COLO668 (cell line): Measurements from ENCODE around the gene NCSTN.
A peak's percentile ranks its signal among the peaks of the same experiment; 100 is the strongest.

Experiments used
- DNase-seq: peaks from one replicate; lab custom pipeline; 2025; ENCODE audit not compliant: unreplicated experiment; lab: John Stamatoyannopoulos, UW

NCSTN gene

DNA sequence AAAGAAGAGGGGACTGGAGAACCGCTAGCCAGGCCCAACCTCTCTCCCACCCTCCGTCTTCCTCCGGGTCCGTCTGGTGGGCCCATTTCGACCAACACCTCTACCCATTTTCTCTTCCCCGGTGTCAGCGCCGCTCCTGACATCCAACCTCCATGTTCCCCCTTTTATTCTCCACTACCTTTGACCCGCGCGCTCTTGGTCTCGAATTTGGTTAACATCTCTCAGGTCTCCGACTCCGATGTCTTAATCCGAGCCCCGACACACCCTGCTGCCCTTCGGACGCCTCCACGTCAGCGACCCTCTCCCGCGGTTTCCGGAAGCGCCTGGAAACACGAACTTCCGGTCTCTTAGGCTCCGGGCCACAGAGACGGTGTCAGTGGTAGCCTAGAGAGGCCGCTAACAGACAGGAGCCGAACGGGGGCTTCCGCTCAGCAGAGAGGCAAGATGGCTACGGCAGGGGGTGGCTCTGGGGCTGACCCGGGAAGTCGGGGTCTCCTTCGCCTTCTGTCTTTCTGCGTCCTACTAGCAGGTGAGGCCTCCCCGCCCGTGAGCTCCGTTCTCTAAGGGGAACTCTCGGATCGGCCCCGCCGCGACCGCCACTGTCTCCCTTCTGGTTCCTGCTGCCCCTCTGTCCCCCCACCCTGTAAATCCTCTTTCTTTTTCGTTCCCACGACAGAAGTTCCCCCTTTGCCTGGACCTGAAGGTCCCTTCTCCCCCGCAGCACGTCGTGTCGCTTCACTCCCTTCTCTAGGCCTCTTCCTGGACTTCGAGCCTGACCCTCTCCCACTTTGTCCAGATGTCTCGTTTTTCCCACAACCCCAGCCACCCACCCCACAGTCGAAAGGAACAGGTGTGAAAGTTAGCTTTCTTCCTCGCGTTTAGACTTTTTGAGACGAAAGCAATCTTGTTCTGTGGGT is at the start of gene NCSTN, which contains the start of gene COPA:
NCSTN (plus strand) TSS at position 431 of the 917 bp plus-strand sequence; CDS start at position 445, 14 bp downstream.
COPA (minus strand) TSS at position 298 of the 917 bp plus-strand sequence; CDS start at position 218, 80 bp downstream.
- peak; percentile 94 for DNase-seq

DNA sequence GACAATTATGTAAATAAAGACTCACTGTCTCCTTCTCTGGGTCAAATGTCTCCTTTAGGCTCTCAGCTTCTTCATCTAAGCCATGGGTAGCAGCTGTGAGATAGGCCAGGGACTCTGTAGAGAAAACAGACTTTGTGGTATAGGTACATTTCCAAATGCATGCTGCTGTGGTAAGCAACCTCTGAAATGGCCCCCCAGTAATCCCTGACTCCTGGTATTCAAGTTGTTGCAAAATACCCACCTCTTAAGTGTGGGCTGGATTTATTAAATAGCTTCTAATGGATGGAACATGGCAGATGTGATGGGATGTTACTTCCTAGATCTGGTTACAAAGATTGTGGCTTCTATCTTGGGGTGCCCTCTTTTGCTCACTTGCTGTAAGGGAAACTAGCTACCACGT is 47.1 kb upstream of the NCSTN start:
- DNase-seq, result no peak

DNA sequence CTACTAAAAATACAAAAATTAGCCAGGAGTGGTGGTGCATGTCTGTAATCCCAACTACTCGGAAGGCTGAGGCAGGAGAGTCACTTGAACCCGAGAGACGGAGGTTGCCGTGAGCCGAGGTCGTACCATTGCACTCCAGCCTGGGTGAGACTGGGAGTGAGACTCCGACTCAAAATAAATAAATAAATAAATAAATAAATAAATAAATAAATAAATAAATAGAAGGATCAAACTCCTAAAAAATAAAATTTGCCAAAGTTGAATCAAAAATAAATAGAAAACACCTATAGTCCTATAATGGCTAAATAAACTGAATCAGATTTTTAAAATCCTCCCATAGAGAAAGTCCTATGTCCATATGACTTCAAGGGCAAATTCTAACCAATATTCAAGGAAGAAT is 43.0 kb upstream of the NCSTN start:
- no peak for DNase-seq

DNA sequence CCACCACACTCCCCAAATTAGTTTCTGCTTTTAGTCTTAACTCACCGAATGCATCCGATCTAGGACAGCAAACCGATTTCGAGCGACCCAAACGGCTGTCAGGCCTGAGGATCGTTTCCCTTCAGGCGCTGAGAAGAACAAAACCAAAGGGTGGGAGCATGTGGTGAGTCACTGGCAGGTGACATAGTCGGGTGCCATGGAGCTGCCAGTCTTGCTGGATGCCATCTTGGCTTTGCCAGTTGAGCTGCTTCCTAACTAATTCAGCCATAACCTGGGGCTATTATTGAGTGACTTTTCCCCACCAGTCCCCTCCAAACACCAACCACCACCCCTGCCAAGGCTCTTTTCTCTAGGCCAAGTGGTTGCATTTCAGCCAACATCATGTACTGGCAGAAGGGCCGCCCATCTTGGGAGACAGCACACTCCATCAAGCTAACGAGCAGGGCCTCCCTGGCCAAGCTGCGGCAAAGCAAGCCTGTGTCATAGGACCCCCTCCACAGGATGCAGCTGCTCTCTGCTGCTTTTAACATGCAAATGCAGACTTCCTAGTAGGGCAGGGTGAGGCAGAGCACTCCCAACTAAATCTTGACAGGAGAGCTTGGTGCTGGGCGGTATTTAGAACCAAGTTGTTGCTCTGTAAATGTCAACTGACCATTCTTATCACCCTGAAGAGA is 35.9 kb upstream of the NCSTN start:
- DNase-seq, result no peak

DNA sequence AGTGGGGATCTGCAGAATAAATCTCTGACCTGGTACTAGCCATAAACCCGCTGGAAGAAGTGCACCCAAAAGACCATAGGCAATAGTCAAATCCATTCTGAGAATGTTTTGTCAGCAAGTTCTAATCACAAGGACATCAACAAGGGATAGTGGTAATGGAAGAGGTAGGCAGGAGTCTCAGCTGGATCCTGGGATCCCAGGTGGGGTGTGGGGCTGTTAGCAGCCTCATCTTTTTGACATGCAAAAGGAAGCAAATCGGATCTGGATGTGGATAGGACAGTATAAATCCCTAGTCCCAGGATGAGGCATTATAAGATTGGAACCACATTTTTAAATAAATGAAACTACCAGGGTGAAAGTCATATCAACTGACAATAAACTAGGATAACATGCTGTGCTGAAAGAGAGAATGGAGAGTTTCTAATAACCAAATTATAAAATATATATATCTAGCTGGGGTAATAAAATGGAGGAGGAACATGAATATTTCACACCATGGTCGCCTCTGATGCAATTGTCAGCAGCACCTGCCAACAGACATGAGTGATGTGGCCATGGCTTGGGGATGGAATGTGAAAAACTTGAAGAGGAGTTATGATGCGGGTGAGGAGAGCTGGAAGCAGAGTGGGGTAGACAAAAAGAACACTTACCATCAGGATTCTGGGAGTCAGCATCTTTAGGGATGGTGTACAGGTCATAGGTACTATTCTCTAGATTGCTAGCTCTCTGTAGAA is 34.6 kb upstream of the NCSTN start:
- no peak for DNase-seq

DNA sequence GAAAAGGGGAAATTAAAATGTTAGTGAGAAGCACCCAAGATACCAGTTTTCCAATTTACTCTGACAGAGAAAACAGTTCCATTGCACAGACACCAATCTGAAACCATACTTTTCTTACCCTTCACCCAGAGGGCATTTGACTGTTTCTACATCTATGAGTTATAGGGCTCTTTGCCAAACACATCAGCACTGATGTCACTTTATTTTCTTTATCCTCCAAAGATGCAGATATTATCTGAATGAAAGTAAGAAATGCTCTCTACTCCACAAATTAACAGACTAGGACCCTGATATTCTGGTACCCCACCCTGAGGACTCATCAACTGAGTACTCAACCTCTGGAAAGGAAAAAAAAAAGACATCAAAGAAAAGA is 34.0 kb upstream of the NCSTN start:
- DNase-seq, result no peak

DNA sequence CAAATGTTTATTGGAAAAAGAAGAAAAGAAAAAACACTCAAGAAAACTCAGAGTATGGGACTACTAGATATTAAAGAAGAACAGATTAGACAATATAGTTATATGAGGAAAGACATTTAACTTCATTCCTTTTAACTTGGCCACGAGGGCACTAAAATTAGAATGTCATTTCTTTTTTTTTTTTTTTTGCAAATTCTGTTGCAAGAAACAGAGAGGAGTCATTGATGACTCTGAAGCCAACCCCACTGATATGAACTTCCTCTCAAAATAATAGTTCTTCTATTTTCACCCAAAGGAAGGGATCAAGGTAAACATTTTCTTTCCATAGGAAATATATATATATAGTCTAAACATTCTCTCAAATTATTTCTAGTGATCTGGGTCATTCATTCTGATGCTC is 33.6 kb upstream of the NCSTN start:
- no peak for DNase-seq

DNA sequence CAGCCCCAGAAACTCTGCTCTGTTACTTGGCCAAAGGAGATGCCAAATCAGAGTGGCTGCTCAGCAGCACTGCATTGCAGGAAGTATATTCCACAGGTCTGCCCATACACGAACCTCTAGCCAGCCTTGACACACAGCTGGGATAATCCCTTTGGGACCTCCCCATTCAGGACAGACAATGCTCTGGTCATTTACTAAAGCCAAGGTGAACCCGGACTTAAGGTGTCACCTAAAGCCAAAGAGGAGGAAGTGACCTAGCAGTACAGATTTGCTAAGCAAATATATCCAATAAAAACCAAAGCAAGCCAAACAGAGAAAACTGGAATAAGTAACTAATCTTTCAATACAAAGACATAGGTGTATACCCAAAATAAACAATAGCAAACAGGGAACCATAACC is 27.8 kb upstream of the NCSTN start:
- DNase-seq, result no peak

DNA sequence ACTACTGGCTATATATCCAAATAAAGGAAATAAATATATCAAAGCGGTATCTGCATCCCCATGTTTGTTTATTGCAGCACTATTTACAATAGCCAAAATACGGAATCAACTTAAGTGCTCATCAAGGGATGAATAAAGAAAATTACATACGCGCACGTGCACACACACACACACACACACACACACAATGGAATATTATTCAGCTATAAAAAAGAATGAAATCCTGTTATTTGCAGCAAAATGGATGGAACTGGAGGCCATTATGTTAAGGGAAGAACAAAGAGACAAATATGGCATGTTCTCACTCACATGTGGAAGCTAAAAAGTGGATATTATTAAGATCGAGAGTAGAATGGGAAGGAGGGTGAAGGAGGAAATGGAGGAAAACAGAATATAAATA is 20.4 kb upstream of the NCSTN start:
- no peak for DNase-seq

DNA sequence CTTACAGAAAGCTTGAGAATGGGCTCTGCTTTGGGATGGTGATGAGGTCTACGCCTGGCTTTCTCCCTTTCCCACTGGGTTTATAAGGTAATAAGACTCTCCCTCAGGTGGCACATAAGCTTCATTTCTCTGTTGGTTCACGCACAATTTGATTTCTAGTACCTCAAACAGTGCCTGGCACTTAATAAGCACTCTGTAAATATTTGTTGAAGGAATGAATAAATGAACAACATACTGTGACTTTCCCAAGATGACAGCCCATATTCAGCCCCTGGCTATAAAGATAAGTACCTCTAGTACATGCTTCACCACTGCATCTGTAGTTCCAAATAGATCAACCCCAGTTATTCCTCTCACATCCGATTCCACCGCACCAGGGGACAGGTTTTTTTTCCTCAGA is 17.9 kb upstream of the NCSTN start:
- DNase-seq, result peak; percentile 75

DNA sequence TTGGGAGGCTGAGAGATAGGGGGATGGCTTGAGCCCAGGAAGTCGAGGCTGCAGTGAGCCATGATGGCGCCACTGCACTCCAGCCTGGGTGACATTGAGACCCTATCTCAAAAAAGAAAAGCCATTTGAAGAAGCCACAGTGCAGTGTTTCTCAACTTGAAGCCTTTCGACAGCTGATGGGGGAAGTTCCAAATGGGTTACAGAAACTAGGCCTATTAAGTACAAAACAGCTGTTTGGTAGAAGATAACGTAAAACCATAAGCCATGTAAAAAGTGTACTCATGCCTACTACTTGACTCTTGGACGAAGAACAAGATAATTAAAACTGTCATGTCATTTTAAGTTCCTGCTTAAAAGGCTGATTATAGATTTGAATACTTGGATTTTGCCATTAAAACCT is 16.8 kb upstream of the NCSTN start:
- no peak for DNase-seq

DNA sequence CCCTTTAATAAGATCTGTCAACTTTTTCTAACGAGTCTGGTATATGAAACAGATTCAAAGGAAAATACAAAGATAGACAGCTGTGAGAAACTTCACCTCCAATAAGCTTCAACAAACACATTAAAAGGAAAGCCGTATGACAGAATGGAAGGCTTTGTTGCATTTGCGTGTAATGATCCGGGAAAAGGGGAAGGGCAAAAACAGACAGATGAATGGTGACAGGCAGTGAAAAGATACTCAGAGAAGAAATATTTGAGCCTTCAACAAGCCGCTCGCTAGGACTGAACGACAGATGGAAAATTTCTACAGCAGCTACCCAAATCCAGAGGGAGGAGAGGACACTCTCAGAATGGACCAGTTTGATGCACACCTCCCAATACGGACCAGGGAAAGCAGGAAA is 15.0 kb upstream of the NCSTN start:
- peak; percentile 19 for DNase-seq

DNA sequence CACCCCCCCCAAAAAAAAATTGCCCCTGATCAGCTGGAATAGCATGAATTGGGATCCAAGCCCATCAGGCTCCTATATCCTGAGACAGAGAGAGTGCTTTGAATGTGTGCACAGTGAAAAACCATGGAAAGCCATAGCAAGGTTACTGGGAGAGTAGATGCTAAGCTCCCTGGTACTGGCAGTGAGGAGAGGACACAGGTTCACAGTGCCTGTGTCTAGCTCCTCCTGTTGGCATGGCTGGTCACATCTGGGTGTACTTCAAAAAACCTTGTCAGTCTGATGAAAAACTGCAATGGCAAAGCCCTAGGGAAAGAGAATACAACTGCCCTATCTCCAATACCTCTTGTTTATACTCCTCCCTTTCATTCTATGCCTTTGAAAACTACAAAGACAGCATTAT is 13.1 kb upstream of the NCSTN start:
- DNase-seq, result peak; percentile 11

DNA sequence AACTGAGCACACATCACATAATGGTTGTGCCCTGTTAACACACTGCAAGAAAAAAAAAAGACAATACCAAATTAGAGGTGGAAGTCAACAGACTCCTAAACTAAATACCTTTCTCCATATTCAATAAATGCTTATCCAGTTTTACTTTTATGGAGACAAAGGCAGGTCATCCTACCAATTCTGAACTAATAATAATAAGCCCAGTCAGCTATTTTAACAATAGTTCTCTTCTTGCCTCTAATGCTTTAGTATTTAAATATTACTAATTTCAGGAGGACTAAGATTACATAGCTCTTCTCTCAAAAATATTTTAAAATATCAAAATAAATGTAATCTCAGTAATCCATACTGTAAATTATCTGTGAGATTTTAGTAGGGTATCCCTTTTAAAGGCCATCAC is 10.7 kb upstream of the NCSTN start:
- no peak for DNase-seq

DNA sequence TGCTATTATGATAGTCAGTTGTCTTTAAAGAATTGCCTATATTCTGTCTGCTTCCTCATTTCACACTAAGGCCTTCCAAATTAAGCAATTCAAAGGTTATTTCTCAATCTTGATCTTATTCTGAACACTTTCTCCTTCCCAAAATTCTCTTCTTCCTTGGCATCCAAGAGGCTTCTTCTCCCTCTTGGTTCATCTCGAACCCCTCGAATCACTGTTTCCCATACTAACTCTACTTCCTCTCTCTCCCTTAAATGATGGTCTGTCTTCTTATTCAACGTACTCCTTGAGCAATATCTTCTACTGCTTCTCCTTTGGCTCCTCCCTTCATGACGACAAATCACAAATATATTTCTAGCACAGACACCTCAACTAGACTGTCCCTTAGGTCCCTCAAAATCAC is 4.6 kb upstream of the NCSTN start:
- DNase-seq, result no peak

DNA sequence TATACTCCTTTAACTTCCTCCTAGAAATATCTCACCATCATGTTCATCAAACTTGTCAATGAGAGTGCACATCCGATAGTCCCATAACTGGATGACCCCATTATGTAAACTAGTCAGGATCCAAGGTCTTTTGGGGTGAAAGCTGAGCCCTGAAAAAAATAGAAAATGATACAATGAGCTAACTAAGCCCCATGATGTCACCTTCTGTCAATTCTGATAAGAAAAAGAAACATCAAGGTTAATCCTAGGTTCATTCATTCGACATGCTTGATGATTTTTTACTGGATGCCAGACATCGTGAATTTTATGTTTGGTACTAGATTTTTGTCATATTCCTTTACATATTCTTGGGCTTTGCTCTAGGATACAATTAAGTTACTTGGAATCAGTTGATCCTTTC is 3.0 kb upstream of the NCSTN start:
- no peak for DNase-seq

DNA sequence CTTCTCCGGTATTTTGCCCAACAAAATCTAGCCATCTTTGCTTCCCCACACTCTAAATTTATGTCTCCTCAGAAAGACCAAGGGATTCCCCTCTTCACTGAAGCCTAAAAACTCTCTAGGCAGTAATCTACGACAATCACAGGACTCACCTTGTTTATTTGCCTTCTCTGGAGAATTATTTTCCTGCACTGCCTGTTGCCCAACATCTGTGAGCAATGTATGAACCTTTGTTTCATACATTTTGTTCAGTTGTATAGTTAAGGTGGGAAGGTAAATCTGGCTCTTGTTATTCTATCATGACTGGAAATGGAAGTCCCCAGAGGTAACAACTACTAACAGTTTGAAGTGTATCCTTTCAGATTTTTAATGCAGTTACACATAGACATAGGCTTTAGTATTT is 2.3 kb upstream of the NCSTN start:
- no peak for DNase-seq

DNA sequence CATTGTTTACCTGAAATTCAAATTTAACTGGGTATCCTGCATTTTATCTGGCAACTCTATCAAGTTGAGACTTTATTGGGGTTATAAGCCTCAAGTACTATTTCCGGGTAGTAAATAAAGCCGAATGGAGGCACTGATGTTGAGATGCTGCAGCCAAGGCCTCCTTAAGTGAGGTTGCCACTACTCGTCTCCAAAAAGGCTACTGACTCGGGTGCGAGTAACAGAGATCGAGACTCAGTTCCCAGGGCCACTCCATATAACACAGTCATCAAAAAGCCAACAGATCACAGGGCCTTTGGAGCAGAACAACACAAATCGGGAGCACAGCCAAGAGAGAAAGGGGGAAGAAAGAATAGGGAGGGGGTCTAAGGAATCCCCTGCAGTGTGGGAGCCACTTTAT is 657 bp upstream of the NCSTN start:
- DNase-seq, result no peak

DNA sequence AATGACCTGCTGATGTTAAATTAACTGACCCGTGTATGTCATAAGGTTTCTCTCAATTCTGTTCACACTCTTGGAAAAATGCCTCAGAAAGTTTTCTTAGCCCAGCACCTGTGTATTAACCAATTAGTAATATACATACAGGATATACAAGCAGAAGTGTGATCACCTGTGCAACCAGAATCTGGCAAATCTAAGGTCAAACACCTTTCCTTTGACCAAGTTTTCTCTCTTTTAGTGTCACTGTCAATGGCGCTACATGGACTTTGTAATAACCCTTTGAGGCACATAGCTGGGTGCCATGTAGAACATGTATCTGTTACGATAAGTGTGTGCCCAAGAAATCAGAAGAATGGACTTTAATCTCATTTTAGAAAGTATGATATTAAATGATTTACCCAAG is 1.1 kb downstream of the NCSTN start:
- DNase-seq, result no peak

DNA sequence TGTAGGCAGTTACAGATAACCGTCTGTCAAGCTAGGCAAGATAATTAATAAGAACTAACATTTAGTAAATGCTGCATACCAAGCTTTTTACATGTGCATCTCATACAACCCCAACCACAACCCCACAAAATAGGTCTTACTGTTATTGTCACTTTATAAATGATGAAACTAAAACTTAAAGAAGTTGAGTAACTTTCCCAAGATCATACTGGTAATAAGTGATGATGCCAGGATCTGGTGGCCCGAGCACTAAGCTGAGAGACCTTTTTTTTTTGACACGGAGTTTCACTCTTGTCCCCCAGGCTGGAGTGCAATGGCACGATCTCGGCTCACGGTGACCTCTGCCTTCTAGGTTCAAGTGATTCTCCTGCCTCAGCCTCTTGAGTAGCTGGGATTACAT is 1.8 kb downstream of the NCSTN start:
- no peak for DNase-seq

DNA sequence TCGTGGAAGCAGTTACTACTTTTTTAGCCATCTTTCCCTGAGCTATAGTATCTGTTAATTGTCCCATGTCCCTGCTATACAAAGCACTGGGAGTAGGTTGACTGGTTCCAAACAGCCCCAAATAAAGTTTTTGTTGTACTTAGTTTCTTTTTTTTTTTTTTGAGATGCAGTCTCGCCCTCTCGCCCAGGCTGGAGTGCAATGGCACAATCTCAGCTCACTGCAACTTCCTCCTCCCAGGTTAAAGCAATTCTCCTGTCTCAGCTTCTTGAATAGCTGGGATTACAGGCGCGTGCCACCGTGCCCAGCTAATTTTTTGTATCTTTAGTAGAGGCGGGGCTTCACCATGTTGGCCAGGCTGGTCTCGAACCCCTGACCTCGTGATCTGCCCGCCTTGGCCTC is 3.3 kb downstream of the NCSTN start:
- DNase-seq, result no peak

DNA sequence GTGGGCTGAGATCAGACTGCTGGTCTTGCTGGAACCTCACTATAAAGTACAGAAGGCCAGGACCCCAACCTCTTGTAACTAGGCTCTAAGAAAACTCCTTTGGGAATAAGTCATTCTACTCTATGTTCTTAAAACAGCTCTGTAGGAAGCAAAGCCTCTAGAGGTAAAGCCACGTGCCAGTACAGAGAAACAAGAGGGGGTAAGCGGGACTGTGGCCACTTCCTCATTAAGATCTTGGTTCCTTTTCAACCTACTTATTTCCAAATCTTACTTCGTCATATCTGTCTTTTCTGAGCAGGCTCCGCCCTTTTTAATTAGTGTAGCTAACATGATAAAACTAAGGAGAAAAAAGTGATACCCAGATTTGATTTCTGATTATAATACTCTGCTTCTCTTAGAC is 3.8 kb downstream of the NCSTN start:
- DNase-seq, result no peak
